Left cardiac atrium (tissue), 2 donors: Measurements from ENCODE around the gene LRP10. TPM values are rescaled to one million over a fixed set of nuclear protein-coding genes. Genes with fewer than 3 reads are reported as not detected.

Experiments
- total RNA-seq, 2 donors: library from RNA; stranded (reverse); fragmentation: NEBNext Ultra II Directional; extraction: Animal tissue kit (Norgen Biotek cat#: 25700); gene quantifications; one replicate each; pipeline ENCODE4 v1.2.1, GENCODE V29; 2021
- donor health status: DM: no; HTN: yes; CAD: no; lungs with severe emphysema.
- donor health status: DM: yes; HTN: yes; CAD: no.

Gene LRP10
- total RNA-seq, 2 donors from 2014 or later = 63.5 to 73.1 TPM

Other genes starting within 250 kb of the LRP10 start
- gene OR6J1, start 227.4 kb upstream of the LRP10 start, total RNA-seq = not detected
- 100 to 1,000 TPM; 102 to 104 TPM for gene OXA1L, start 105.1 kb upstream of the LRP10 start, total RNA-seq
- gene SLC7A7, start 56.3 kb upstream of the LRP10 start, total RNA-seq = 10 to 100 TPM in 1 of 2 donors, 1 to 10 TPM in 1; 8.2 to 12.0 TPM
- 10 to 100 TPM; 79.4 to 95.7 TPM for gene MRPL52, start 41.9 kb upstream of the LRP10 start, total RNA-seq
- 10 to 100 TPM; 51.2 to 52.2 TPM for gene MMP14, start 35.2 kb upstream of the LRP10 start, total RNA-seq
- under 1 TPM in 1 of 2 donors, not detected in 1; 0.12 TPM for gene REM2, start 11.5 kb downstream of the LRP10 start, total RNA-seq
- gene RBM23, start 47.4 kb downstream of the LRP10 start, total RNA-seq = 10 to 100 TPM; 48.8 to 54.6 TPM
- 10 to 100 TPM; 46.9 to 48.6 TPM for gene PRMT5, start 57.6 kb downstream of the LRP10 start, total RNA-seq
- gene HAUS4, start 85.3 kb downstream of the LRP10 start, total RNA-seq = 10 to 100 TPM; 17.2 to 23.9 TPM
- gene AJUBA, start 110.8 kb downstream of the LRP10 start, total RNA-seq = 1 to 10 TPM; 7.0 to 8.0 TPM
- 1 to 10 TPM; 3.9 to 4.7 TPM for gene C14orf93, start 138.4 kb downstream of the LRP10 start, total RNA-seq
- gene PSMB5, start 163.2 kb downstream of the LRP10 start, total RNA-seq = 100 to 1,000 TPM in 1 of 2 donors, 10 to 100 TPM in 1; 98.1 to 114 TPM
- gene PSMB11, start 170.5 kb downstream of the LRP10 start, total RNA-seq = not detected
- gene CDH24, start 185.8 kb downstream of the LRP10 start, total RNA-seq = 1 to 10 TPM; 1.6 to 3.4 TPM
- gene ACIN1, start 223.4 kb downstream of the LRP10 start, total RNA-seq = 10 to 100 TPM; 71.4 to 77.5 TPM
- 10 to 100 TPM; 30.8 to 37.9 TPM for gene C14orf119, start 223.8 kb downstream of the LRP10 start, total RNA-seq
- not detected for gene CIROP, start 233.2 kb downstream of the LRP10 start, total RNA-seq
- gene CEBPE, start 247.5 kb downstream of the LRP10 start, total RNA-seq = not detected